GM18499 (cell line): Measurements from ENCODE around the gene MAP3K9.
A peak's percentile ranks its signal among the peaks of the same experiment; 100 is the strongest.

Experiments used
- ATAC-seq: cut with Tn5 transposase; IDR thresholded peaks from one replicate; pipeline ENCODE4 v1.9.1; 2021; ENCODE audit warnings: moderate number of reproducible peaks; ENCODE audit not compliant: insufficient read depth, unreplicated experiment

Gene MAP3K9

GRCh38 chr14:70822530-70823185 lies 13.3 kb upstream of the MAP3K9 start:
- no peak for ATAC-seq

GRCh38 chr14:70821584-70822529 lies 12.5 kb upstream of the MAP3K9 start:
- no peak for ATAC-seq

- ATAC-seq = no peak
Measured at GRCh38 chr14:70816525-70816924, 7.2 kb upstream of the MAP3K9 start.

- no peak for ATAC-seq
Measured at GRCh38 chr14:70814466-70814865, 5.2 kb upstream of the MAP3K9 start.

- no peak for ATAC-seq
Measured at GRCh38 chr14:70812124-70812818, 3.0 kb upstream of the MAP3K9 start.

GRCh38 chr14:70811578-70811977 lies 2.3 kb upstream of the MAP3K9 start:
- ATAC-seq = no peak

- ATAC-seq = no peak
Measured at GRCh38 chr14:70811050-70811449, 1.7 kb upstream of the MAP3K9 start.

- no peak for ATAC-seq
Measured at GRCh38 chr14:70810621-70811020, 1.3 kb upstream of the MAP3K9 start.

- ATAC-seq = peak; percentile 5
Measured at GRCh38 chr14:70808416-70809224, 693 bp downstream of the MAP3K9 start.

GRCh38 chr14:70807898-70808415 lies 1.4 kb downstream of the MAP3K9 start:
- no peak for ATAC-seq

GRCh38 chr14:70804556-70805162 lies 4.7 kb downstream of the MAP3K9 start:
- no peak for ATAC-seq

GRCh38 chr14:70803321-70804310 lies 5.7 kb downstream of the MAP3K9 start:
- ATAC-seq = peak; percentile 75

GRCh38 chr14:70802379-70802778 lies 6.9 kb downstream of the MAP3K9 start:
- ATAC-seq = no peak

GRCh38 chr14:70801836-70802235 lies 7.5 kb downstream of the MAP3K9 start:
- ATAC-seq = no peak

GRCh38 chr14:70796551-70796950 lies 12.8 kb downstream of the MAP3K9 start:
- ATAC-seq = no peak

- no peak for ATAC-seq
Measured at GRCh38 chr14:70794294-70794693, 15.0 kb downstream of the MAP3K9 start.

- no peak for ATAC-seq
Measured at GRCh38 chr14:70793637-70794036, 15.7 kb downstream of the MAP3K9 start.

- no peak for ATAC-seq
Measured at GRCh38 chr14:70792939-70793338, 16.4 kb downstream of the MAP3K9 start.
